Measurements from ENCODE around the gene ERFL.
A peak's percentile ranks its signal among the peaks of the same experiment; 100 is the strongest.

Gene ERFL

DNA sequence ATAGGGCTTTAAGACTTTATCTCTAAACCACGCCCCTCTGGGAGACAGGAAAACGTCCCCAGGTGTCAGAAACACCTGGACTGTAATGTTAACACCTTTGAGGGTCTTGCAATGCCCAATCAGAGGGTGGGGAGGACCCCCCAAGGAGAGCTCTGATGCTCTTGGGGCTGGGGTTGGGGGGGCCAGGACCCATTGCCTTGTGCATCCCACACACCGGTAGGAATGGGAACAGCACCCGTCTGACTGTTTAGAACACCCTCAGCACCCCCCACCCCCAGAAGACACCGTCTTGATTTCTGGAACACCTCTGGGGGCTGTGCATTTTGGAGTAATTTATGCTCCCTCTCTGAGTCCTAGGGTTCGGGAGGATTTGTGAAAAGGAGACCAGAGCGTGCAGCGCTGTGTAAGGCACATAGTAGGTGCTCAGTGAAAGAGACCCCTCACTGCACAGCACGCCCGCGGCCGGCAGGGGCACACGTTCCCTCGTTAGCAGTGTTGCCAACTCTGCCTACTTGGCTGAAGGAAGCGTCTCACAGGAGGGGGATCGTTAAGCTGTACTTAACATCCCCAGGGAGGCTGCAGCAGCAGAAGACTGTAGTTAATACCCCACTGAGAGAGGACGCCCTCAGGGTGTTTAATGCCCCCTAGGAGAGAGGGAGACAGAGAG, 2.8 kb upstream of the ERFL start:
- Histone ChIP-seq H3K27me3 (ENCODE audit: control insufficient read depth, insufficient read depth, low read length) (peaks cover 96% of the 10 kb centered on the region), H3K9me3 (ENCODE audit: control insufficient read depth, insufficient read depth, low read length) (no peaks in the 10 kb centered on the region), H3K4me3 (ENCODE audit: low read depth, low read length) (no peak overlapping the region), H3K4me1 (ENCODE audit: control insufficient read depth, insufficient read depth, low read length) (peaks cover 12% of the 10 kb centered on the region), H3K9ac (ENCODE audit: low read depth, low read length) (no peak overlapping the region), H3K36me3 (ENCODE audit: control insufficient read depth, insufficient read depth, low read length) (no peaks in the 10 kb centered on the region)

- Histone ChIP-seq H3K4me3 (ENCODE audit: low read depth, low read length) (no peak overlapping the region), H3K4me1 (ENCODE audit: control insufficient read depth, insufficient read depth, low read length) (peaks cover 12% of the 10 kb centered on the region), H3K27me3 (ENCODE audit: control insufficient read depth, insufficient read depth, low read length) (peaks cover 96% of the 10 kb centered on the region), H3K36me3 (ENCODE audit: control insufficient read depth, insufficient read depth, low read length) (no peaks in the 10 kb centered on the region), H3K9ac (ENCODE audit: low read depth, low read length) (no peak overlapping the region), H3K9me3 (ENCODE audit: control insufficient read depth, insufficient read depth, low read length) (no peaks in the 10 kb centered on the region)
Measured at GRCh38 chr19:41930322-41930722, 2.1 kb upstream of the ERFL start.

DNA sequence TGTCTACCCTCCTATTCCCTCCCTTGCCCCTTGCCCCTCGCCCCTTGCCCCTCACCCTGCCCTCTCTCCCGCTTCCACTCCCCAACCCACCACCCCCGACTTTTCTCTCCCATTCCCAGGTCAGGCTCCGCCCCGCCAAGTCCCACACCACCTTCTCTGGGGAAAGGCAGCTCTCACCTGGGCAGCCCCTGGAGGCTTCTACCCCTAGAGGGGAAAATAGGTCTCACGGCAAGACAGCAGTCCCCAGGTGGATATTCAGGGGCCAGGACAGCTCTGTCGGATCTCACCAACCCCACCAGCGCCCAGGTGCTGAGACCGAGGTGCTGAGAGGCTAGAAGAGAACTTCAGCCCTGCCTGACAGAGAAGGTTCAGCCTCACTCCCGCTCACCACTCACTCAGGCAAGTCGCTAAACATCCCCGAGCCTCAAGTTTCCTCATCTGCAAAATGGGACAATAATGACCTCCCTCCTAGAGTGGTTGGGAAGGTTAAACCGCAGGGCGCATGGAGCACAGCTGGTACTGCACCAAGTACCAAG, 1.4 kb upstream of the ERFL start:
- H3K4me3 ChIP-seq (ENCODE audit: low read depth, low read length): peak overlapping the region; percentile 45
- peaks cover 96% of the 10 kb centered on the region for H3K27me3 ChIP-seq (ENCODE audit: control insufficient read depth, insufficient read depth, low read length)
- H3K4me1 ChIP-seq (ENCODE audit: control insufficient read depth, insufficient read depth, low read length): peaks cover 12% of the 10 kb centered on the region
- H3K36me3 ChIP-seq (ENCODE audit: control insufficient read depth, insufficient read depth, low read length): no peaks in the 10 kb centered on the region
- no peak overlapping the region for H3K9ac ChIP-seq (ENCODE audit: low read depth, low read length)
- no peaks in the 10 kb centered on the region for H3K9me3 ChIP-seq (ENCODE audit: control insufficient read depth, insufficient read depth, low read length)

DNA sequence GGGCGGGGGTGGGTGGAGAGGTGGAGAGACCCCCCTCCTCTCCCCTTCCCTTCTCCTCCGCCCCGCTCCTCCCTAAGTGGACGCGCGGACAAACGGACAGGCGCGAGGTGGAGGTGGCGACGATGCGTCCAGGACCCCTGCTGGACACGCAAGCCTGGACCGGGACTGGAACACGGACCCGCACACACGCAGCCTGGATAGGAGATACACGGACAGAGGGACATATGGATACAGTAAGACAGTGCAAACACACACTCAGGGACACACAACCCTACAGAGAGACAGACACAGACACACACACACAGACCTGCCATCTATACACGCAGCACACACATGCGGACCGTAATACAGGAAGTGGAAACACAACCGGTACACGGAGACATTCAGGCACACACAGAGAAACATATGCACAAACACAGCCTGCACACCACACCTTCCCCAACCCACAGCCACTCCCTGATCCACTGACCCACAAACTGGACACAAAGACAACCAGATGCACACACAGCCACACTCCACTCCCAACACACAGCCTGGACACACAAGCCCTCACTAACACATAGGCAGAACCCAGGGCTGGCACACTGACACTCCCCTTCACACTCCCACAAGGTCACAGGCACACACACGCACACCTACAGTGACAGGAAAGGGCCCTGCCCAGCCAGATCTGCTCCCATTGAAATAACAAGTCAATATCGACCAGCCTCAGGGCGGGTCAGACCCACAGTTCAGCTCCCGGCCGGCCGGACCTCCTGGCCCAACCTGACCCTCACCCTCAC, 696 bp upstream of the ERFL start:
- Histone ChIP-seq H3K27me3 (ENCODE audit: control insufficient read depth, insufficient read depth, low read length) (peaks cover 96% of the 10 kb centered on the region), H3K9me3 (ENCODE audit: control insufficient read depth, insufficient read depth, low read length) (no peaks in the 10 kb centered on the region), H3K9ac (ENCODE audit: low read depth, low read length) (no peak overlapping the region), H3K36me3 (ENCODE audit: control insufficient read depth, insufficient read depth, low read length) (no peaks in the 10 kb centered on the region), H3K4me1 (ENCODE audit: control insufficient read depth, insufficient read depth, low read length) (peaks cover 12% of the 10 kb centered on the region), H3K4me3 (ENCODE audit: low read depth, low read length) (peak overlapping the region; percentile 45)

- H3K9me3 ChIP-seq (ENCODE audit: control insufficient read depth, insufficient read depth, low read length): no peaks in the 10 kb centered on the region
- H3K36me3 ChIP-seq (ENCODE audit: control insufficient read depth, insufficient read depth, low read length): no peaks in the 10 kb centered on the region
- peaks cover 12% of the 10 kb centered on the region for H3K4me1 ChIP-seq (ENCODE audit: control insufficient read depth, insufficient read depth, low read length)
- H3K4me3 ChIP-seq (ENCODE audit: low read depth, low read length): peak overlapping the region; percentile 57
- H3K27me3 ChIP-seq (ENCODE audit: control insufficient read depth, insufficient read depth, low read length): peaks cover 93% of the 10 kb centered on the region
- H3K9ac ChIP-seq (ENCODE audit: low read depth, low read length): no peak overlapping the region
Measured at GRCh38 chr19:41927497-41928192, 604 bp downstream of the ERFL start.

DNA sequence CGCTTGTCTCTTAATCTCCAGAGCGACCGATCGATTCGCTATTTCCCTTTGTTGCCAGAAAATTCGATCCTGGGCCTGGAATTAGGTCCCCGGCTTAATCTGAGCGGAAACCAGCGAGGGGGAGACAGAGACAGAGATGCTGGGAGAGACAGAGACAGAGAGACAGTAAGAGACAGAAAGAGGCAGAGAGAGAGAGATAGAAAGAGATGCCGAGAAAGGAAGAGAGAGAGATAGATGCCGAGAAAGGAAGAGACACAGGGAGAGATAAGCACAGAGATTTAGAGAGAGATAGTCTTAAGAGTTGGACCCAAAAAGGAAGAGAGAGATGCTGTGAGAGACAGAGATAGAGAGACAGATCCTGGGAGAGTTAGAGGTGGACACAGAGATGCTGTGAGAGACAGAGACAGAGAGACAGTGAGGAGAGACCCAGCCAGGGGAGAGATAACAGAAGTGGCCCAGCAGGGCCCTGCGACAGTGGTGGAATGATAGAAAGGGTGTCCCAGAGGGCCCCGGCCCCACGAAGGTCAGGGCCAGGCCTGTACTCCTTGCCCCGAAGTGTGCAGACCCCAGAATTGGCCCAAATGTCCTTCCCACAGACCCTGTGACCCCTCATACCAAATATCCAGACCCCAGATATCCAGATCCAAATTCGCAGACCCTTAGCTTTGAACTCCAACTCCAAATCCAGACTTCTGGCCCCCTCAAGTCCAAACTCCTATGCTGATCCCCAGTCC, 1.3 kb downstream of the ERFL start:
- Histone ChIP-seq H3K36me3 (ENCODE audit: control insufficient read depth, insufficient read depth, low read length) (no peaks in the 10 kb centered on the region), H3K4me3 (ENCODE audit: low read depth, low read length) (peak overlapping the region; percentile 35), H3K4me1 (ENCODE audit: control insufficient read depth, insufficient read depth, low read length) (peaks cover 9% of the 10 kb centered on the region), H3K27me3 (ENCODE audit: control insufficient read depth, insufficient read depth, low read length) (peaks cover 93% of the 10 kb centered on the region), H3K9ac (ENCODE audit: low read depth, low read length) (no peak overlapping the region), H3K9me3 (ENCODE audit: control insufficient read depth, insufficient read depth, low read length) (no peaks in the 10 kb centered on the region)

- H3K36me3 ChIP-seq (ENCODE audit: control insufficient read depth, insufficient read depth, low read length): no peaks in the 10 kb centered on the region
- peak overlapping the region; percentile 13 for H3K4me3 ChIP-seq (ENCODE audit: low read depth, low read length)
- no peak overlapping the region for H3K9ac ChIP-seq (ENCODE audit: low read depth, low read length)
- H3K4me1 ChIP-seq (ENCODE audit: control insufficient read depth, insufficient read depth, low read length): peaks cover 5% of the 10 kb centered on the region
- no peaks in the 10 kb centered on the region for H3K9me3 ChIP-seq (ENCODE audit: control insufficient read depth, insufficient read depth, low read length)
- H3K27me3 ChIP-seq (ENCODE audit: control insufficient read depth, insufficient read depth, low read length): peaks cover 93% of the 10 kb centered on the region
Measured at GRCh38 chr19:41926028-41926762, 2.1 kb downstream of the ERFL start.

DNA sequence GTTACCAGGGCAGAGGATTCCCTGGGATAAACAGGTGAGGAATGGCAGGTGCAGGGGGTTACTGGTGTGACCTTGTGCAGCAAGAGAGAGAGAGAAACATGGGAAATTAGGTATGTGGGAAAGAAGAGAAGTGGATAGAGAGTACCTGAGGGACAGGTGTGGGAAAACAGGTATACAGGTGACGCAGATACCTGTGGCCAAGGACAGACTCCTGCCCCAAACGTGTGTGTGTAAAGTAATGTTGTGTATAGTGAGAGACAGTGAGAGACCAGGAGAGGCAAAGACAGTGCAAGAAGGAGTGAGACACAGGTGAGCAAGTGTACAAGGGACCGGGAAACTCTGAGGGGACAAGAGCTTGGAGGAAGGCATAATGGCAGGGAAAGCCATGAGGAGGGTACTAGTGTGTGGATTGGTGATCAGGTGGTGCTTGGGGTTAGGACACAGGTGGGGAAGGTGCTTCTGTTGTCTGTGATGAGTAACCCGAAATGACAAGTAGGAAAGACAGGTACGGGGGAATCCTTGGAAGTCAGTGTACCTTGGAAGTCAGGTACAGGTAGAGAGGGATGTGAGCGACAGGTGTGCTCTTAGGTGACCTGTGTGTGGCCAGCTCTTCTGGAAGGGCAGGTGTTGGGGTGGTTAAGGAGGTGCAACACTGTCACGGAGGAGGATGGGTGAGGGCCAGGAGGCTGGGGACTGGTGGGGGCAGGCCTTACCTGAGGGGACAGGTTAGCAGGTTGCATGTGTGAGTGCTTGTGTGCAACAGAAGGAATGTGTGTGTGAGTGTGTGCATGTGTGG, 2.8 kb downstream of the ERFL start:
- Histone ChIP-seq H3K9me3 (ENCODE audit: control insufficient read depth, insufficient read depth, low read length) (no peaks in the 10 kb centered on the region), H3K4me3 (ENCODE audit: low read depth, low read length) (no peak overlapping the region), H3K9ac (ENCODE audit: low read depth, low read length) (no peak overlapping the region), H3K27me3 (ENCODE audit: control insufficient read depth, insufficient read depth, low read length) (peaks cover 93% of the 10 kb centered on the region), H3K36me3 (ENCODE audit: control insufficient read depth, insufficient read depth, low read length) (no peaks in the 10 kb centered on the region), H3K4me1 (ENCODE audit: control insufficient read depth, insufficient read depth, low read length) (peaks cover 3% of the 10 kb centered on the region)

- Histone ChIP-seq H3K36me3 (ENCODE audit: control insufficient read depth, insufficient read depth, low read length) (no peaks in the 10 kb centered on the region), H3K4me1 (ENCODE audit: control insufficient read depth, insufficient read depth, low read length) (peaks cover 2% of the 10 kb centered on the region), H3K9me3 (ENCODE audit: control insufficient read depth, insufficient read depth, low read length) (no peaks in the 10 kb centered on the region), H3K9ac (ENCODE audit: low read depth, low read length) (no peak overlapping the region), H3K4me3 (ENCODE audit: low read depth, low read length) (no peak overlapping the region), H3K27me3 (ENCODE audit: control insufficient read depth, insufficient read depth, low read length) (peaks cover 93% of the 10 kb centered on the region)
Measured at GRCh38 chr19:41924151-41925145, 3.8 kb downstream of the ERFL start.
